GM21528 (cell line): Measurements from ENCODE around the gene PPP1R1A.

Experiments used
- ATAC-seq: cut with Tn5 transposase; IDR thresholded peaks from one replicate; pipeline ENCODE4 v1.9.1; 2021; ENCODE audit warnings: mild to moderate bottlenecking, moderate library complexity; ENCODE audit not compliant: unreplicated experiment, low FRiP score

PPP1R1A gene

DNA sequence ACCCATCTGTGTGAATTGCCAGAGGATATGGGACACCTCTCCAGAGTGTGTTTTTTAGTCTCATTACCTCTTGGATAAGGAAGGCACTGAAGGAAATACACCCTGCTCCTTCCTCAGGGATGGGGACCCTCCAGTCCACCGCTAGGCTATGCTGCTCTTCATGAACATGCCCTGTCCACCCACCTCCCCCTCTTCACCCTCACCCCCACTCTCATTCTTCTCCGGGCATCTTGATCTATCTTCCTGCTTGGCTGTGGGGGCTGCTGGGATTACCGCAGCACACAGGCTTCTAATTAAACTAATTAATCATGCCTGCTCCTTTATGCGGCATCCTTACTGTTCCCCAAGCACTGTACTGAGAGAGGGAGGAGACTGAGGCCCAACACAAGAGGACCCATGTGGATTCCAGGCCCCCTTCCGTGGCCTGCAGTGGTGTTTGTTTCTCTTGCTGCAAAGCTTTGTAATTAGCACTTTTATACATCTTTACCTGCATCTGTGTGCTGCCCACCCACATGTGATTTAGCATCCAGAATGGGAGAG, 46.6 kb downstream of the PPP1R1A start:
- no peak for ATAC-seq

- no peak for ATAC-seq
Observed at GRCh38 chr12:54538136-54538700, 50.2 kb downstream of the PPP1R1A start.

DNA sequence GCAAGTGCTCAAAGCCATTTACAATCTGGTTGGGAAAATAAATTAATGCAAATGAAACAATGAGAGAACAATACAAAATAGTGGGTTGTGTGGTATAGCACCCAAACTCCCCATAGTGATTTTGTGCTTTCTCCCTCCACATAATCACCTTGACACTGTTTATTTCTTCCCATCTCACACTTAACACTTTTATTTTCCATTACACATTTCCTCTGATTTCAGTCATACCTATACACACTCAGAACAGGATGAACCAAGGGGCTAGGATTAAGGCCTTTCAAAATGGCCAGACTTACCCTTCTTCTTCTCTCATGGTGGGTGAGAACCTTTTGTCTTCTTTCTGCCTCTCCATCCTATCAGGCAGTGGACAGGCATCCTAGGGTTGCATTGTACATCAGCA, 53.0 kb downstream of the PPP1R1A start:
- no peak for ATAC-seq

DNA sequence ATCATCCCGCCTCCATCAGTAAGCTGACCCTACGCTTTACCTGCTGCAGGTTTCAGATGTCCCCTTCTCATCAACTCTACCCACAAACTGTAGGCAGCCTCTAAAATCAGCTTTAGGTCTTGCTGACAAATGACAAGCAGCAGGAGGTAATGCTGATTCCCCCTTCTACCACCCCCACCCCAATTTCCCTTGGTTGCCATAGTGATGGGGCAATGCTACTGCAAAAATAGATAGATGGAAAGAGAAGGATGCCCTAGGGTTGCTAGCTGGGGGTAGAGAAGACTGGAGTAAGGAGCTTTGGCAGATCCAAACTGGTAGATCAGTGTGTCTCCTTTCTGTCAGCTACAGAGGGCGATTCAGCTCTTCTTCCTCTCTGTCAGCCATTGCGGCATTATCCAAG, 58.9 kb downstream of the PPP1R1A start:
- ATAC-seq, result no peak
